ENCODE data around the gene CFAP57. TPM values are rescaled to one million over a fixed set of nuclear protein-coding genes. Genes with fewer than 3 reads are reported as not detected.

Gene CFAP57
- total RNA-seq, 4 donors from 2014 or later: 0.40 to 5.6 (median 1.8) TPM

DNA sequence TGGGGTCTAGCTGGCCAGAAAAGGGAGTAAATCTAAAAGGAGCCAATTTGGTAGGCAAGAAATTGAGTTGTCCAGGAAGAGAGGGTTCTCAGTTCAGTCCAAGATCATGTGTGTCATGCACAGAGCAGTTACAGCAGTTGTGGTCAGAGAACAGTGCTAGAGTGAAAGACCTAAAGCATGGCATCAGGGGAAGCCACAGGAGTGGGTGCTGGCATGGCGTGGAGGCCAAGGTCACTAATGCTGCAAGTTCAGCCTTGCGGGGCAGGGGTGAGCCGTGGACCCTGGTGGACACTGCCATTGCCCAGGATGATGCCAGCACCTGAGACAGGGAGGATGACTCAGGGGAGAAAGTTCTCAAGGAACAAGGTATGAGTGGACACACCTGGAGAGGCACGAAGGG is 81.0 kb downstream of the CFAP57 start:
- H3K27ac ChIP-seq: no peak overlapping the region
- TF ChIP-seq, protein P1, sequence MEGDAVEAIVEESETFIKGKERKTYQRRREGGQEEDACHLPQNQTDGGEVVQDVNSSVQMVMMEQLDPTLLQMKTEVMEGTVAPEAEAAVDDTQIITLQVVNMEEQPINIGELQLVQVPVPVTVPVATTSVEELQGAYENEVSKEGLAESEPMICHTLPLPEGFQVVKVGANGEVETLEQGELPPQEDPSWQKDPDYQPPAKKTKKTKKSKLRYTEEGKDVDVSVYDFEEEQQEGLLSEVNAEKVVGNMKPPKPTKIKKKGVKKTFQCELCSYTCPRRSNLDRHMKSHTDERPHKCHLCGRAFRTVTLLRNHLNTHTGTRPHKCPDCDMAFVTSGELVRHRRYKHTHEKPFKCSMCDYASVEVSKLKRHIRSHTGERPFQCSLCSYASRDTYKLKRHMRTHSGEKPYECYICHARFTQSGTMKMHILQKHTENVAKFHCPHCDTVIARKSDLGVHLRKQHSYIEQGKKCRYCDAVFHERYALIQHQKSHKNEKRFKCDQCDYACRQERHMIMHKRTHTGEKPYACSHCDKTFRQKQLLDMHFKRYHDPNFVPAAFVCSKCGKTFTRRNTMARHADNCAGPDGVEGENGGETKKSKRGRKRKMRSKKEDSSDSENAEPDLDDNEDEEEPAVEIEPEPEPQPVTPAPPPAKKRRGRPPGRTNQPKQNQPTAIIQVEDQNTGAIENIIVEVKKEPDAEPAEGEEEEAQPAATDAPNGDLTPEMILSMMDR (IDR thresholded peaks at IDR 0.05): no peak
- no peak for TF ChIP-seq POLR2A (IDR thresholded peaks at IDR 0.05)
- H3K9me3 ChIP-seq: no peaks in the 10 kb centered on the region
- no peaks in the 10 kb centered on the region for H3K36me3 ChIP-seq
- H3K4me1 ChIP-seq: no peaks in the 10 kb centered on the region
- H3K4me3 ChIP-seq: no peak overlapping the region
- intact Hi-C loops (cut with DNase I; ENCODE audit: low total_unique reads): no loop called here
- DNase-seq: no peak
- no peaks in the 10 kb centered on the region for H3K27me3 ChIP-seq

DNA sequence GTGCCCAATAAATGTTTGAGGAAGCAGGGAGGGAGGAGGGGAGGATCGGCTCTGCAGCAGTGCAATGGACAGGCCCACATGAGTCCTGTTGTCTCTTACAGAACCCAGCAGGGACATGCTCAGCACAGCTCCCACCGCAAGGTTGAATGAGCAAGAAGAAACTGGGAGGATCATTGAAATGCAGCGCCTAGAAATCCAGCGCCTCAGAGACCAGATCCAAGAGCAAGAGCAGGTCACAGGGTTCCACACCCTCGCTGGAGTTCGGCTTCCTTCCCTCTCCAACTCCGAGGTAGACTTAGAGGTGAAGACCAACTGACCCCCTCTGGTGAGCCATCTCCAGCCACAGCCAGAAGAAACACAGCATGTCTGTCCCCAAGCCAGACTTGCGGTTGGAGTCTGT is 81.7 kb downstream of the CFAP57 start:
- no peaks in the 10 kb centered on the region for H3K27me3 ChIP-seq
- H3K4me1 ChIP-seq: no peaks in the 10 kb centered on the region
- no peak for DNase-seq
- no peaks in the 10 kb centered on the region for H3K9me3 ChIP-seq
- no peak for TF ChIP-seq POLR2A (IDR thresholded peaks at IDR 0.05)
- TF ChIP-seq, protein P1 (IDR thresholded peaks at IDR 0.05): no peak
- H3K4me3 ChIP-seq: no peak overlapping the region
- intact Hi-C loops (cut with DNase I; ENCODE audit: low total_unique reads): no loop called here
- no peak overlapping the region for H3K27ac ChIP-seq
- no peaks in the 10 kb centered on the region for H3K36me3 ChIP-seq

DNA sequence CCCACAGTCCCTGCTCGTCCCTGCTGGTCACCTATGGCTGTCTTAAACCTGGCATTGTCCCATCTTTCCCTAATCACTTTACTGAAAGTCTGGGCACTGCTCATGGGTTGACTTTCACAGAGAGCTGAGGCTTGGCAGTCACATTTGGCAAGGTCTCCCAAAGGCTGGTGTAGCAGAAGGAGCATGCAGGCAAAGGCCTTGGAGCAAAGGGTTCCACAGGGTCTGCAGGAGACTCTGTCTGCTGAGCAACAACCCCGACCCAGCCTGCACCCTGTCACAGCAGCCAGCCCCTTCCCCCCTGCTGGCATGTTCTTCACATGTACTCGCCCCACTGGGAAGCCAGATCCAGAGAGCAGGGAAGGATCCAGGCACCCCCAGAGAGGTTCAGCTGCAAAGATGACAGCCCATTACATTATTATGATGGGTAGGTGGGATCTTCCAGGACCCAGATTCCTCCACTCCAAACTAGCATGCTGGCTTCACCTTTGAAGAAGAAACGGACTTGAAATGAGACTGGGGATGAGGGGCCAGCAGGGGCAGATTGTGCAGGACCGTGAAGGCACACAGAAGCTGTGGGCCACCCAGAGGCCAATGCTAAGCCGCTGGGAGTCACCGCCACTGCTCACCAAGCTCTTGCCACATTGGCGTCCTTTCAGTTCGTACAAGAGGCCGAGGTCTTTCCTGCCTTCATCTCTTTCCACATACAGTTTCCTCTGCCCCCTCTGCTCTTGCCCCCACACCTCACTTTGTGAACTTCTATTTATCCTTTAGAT is 83.5 kb downstream of the CFAP57 start:
- Histone ChIP-seq H3K27me3 (no peaks in the 10 kb centered on the region), H3K4me3 (no peak overlapping the region), H3K9me3 (no peaks in the 10 kb centered on the region), H3K27ac (no peak overlapping the region), H3K36me3 (no peaks in the 10 kb centered on the region), H3K4me1 (no peaks in the 10 kb centered on the region)
- TF ChIP-seq, protein P1 (IDR thresholded peaks at IDR 0.05): no peak
- no peak for TF ChIP-seq POLR2A (IDR thresholded peaks at IDR 0.05)
- intact Hi-C loops (cut with DNase I; ENCODE audit: low total_unique reads): no loop called here
- no peak for DNase-seq

DNA sequence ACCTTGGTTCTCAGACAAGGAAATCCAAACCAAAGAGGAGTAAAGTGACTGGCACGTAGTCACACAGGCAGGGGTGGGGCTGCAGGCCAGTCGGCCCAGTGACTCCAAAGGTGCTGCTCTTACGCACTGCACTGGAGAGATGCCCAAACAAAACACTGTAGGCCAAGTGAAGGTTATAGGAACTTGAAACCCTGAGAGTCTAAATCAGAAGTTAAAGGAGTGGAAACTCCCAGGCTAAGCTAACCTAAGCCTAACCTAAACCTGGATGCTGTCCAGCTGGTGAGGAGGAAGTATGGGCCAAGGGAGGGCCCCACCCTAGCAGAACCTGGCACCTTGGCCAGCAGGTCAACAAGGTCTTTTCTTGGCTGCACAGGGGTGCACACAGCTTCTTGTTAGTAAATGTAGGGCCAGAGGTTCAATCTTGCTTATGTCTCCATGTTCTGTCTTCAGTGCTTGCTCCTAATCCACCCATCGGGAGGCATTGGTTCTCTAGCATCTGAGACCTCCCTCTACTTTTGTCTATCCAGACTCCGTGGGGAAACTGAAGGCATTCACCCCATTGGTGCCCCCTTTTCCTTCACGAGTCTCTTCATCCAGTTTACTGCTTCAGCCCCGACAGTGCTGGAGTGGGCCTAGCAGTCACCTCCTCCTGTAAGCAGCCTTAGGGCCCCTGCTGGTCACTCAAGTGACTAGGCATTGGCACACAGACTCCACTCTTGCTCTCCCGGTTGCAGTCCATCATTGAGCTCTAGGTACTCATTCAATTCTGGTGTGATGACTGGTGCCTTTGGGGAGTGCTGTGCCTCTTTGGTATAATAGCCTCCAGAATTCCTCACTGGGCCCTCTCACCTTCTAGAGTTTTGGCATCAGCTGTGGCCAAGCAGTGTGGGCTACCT is 84.8 kb downstream of the CFAP57 start:
- Histone ChIP-seq H3K27ac (no peak overlapping the region), H3K4me1 (no peaks in the 10 kb centered on the region), H3K4me3 (no peak overlapping the region), H3K36me3 (no peaks in the 10 kb centered on the region), H3K9me3 (no peaks in the 10 kb centered on the region), H3K27me3 (no peaks in the 10 kb centered on the region)
- intact Hi-C loops (cut with DNase I; ENCODE audit: low total_unique reads): no loop called here
- no peak for DNase-seq
- TF ChIP-seq POLR2A (IDR thresholded peaks at IDR 0.05): no peak
- TF ChIP-seq, protein P1 (IDR thresholded peaks at IDR 0.05): no peak

DNA sequence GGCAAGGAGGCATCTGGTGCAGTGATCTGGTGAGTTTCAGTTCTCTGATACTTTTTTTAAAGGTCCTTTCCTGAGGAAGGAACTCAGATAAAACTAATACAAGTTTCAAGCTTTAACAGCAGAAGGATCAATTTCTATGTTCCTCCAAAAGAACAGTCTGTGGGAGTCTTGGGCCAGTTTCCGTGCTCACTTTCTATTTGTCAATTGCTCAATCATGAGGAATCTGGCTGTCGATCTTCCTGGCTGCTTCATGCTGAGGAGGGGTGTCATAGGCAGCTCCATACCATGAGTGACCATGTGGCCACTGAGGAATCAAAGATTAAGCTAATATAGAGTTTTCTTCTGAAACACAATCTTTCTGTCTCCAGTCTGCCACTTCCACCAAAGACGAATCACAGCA is 86.2 kb downstream of the CFAP57 start:
- Histone ChIP-seq H3K4me3 (no peak overlapping the region), H3K4me1 (no peaks in the 10 kb centered on the region), H3K27me3 (no peaks in the 10 kb centered on the region), H3K27ac (no peak overlapping the region), H3K9me3 (no peaks in the 10 kb centered on the region), H3K36me3 (no peaks in the 10 kb centered on the region)
- no peak for TF ChIP-seq POLR2A (IDR thresholded peaks at IDR 0.05)
- TF ChIP-seq, protein P1 (IDR thresholded peaks at IDR 0.05): no peak
- DNase-seq: no peak
- intact Hi-C loops (cut with DNase I; ENCODE audit: low total_unique reads): no loop called here

Data from uterus (tissue), 4 donors.